ENCODE results near the gene CADPS. TPM values are rescaled to one million over a fixed set of nuclear protein-coding genes. Genes with fewer than 3 reads are reported as not detected.

CADPS gene
- total RNA-seq: 0.45 TPM
- long read RNA-seq: 0 reads

DNA sequence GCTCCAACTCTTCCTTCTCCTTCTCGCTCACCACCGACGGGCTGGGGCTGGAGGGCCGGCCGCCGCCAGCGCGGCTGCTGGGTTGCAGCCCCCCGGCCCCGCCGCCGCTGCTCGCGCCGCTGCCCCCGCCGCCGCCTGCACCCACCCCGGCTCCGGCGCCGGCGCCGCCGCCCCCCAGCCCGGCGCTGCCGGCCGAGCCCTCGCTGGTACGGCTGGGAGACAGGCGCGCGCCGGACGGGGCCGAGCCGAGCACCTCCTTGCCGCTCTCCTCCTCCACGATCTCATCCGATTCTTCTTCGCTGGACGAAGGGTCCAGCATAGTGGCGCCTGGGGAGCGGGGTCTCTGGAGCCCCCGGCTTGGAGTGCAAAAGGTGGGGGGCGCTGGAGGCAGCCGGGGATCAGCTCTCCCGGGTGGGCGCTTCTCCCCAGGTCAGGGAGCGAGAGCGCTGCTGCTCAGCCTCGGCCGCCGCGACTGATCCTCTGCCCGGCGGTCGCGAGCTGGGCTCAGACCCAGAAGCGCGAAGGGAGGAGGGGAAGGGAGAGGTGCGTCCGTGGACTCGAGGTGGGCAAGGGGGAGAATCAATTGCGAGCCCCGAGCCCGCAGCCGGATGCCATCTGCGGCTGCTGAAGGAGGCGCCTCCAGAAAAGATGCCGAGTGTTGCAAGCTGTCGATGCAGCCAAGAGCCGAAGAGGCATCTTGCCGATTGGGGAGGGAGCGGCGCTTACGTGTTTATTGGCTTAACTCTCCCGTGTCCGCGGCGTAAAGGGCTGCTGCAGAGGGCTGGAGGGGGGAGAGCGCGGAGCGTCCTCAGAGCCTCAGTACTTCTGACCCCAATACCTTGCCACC lies at the start of gene CADPS:
CADPS (minus strand) TSS at position 706 of the 847 bp plus-strand sequence; CDS start at position 319, 387 bp downstream.
- no peak for DNase-seq (ENCODE audit: low spot score)

DNA sequence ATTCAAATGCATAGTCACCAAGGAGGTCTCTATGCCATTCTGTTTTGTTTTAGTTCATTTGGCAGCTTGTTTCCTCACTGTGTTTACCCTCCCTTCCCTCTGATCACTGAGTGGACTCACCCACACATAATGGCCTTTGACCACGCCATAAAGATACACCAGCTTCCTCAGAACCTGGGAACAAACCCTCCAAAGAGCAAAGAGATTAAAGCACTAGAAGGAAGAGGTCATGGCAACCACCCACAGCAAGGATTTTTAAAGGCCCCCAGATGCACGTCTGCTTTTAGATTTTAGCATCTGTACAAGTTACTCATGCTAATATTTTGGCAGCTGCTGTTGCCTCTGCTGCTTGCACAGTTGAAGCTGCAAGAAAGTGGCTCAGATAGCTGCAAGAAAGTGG lies 47.9 kb upstream of the CADPS start:
- DNase-seq (ENCODE audit: low spot score): no peak

DNA sequence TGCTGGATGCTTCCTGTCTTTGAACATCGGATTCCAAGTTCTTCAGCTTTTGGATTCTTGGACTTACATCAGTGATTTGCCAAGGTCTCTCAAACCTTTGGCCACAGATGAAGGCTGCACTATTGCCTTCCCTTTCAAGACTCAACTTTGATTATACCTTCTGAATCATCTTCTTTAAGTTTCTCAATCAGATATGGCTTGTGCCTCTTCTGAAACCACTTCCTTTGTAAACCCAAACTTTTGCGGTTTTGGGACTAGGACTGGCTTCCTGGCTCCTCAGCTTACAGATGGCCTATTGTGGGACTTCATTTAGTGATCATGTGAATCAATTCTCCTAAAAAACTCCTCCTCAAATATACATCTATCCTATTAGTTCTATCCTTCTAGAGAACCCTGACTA lies 47.1 kb upstream of the CADPS start:
- DNase-seq (ENCODE audit: low spot score): no peak

DNA sequence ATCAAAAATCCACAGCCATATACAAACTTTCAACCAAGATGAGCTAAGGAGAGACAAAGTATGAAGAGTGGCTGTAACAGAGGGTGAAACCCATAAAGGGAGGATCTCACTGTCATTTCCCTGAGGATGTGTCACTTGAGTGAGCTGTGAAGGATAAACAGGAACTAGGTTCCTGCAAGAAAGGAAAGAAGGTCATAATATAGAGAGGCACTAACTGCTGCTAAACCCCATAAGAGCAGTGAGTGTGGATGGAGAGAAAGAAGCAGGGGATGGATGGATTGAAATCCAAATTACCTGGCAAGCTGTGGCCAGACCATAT lies 45.2 kb upstream of the CADPS start:
- DNase-seq (ENCODE audit: low spot score): no peak

DNA sequence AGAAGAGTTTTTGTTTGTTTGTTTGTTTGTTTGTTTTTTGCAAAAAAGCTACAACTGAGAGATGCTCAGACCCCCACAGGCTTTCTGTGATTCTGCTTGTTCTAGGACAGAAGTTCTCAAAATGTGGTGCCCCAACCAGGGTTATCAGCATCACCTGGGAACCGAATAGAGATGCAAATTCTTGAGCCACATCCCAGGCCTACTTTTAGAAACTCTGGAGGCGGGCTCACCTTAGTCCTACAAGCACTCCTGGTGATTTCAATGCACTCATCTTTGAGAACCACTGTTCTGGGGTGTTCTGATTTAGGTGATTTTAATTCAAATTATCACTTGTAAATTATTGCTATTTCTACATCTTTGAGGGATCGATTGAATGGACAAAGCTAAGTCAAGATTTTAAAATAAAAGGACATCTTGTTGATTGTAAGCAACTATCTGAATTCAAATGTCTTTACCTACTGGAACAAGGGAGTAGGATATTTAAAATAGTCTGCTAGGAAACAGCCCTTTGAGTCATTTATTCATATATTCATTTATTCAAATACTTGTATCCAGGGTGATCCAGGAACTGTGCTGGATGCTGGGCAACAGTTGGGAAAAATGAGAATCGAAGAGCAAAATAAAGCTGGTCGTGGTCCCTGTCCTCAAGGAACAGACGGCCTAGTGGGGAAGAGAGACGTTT lies 44.7 kb upstream of the CADPS start:
- DNase-seq (ENCODE audit: low spot score): no peak

DNA sequence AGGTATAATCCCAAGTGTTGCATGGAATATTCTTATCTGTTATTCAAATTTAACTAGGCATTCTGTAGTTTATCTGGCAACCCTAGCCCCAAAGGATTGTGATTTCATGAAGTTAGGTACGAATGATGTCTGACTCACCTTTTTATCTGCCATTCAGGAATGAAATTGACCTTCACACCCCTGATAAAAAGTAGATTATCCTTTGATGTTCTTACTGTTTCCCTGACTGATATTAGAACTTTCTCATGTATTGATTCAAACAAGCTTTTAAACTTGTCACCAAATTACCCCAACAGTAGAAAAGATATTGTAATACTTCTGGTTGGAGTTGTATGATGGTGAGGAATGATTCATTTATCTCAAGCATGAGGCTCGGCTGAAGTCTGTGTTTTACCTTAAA lies 43.6 kb upstream of the CADPS start:
- no peak for DNase-seq (ENCODE audit: low spot score)

DNA sequence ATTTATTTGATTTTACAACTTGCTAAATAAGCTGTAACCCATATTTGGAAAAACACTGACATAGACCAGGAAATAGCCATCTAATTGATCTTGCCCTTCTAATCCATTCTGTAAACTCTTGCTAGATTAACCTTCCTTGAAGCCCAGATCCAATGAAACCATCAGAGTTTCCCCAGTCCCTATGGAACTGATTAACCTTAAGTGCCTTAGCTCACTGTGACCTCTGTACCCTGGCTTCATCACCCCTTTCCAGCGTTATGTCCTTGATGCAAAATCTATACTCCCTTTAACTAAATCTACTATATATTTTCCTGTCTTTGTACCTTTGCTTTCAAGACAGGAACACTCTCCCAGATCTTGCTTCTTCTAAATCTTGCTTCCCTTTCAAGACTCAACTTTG lies 42.9 kb upstream of the CADPS start:
- DNase-seq (ENCODE audit: low spot score): no peak

DNA sequence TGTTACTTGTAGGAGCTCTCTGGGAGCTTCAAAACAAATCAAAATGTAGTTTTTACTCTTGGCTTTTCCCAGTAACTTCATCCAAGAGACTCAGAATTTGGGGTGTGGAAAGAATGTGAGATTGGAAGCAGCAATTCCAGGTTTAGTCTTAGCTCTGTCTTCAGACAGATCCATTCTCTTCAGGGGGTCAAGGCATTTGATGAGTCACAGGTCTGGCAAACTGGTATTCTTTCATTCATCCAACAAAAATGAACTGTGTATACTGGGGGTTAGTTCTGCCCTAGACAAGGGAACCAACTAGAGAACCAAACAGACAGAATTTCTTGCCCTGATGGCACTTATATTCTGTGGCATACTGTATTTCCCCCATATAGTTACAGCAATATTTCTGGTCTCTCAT lies 36.3 kb upstream of the CADPS start:
- DNase-seq (ENCODE audit: low spot score): no peak

DNA sequence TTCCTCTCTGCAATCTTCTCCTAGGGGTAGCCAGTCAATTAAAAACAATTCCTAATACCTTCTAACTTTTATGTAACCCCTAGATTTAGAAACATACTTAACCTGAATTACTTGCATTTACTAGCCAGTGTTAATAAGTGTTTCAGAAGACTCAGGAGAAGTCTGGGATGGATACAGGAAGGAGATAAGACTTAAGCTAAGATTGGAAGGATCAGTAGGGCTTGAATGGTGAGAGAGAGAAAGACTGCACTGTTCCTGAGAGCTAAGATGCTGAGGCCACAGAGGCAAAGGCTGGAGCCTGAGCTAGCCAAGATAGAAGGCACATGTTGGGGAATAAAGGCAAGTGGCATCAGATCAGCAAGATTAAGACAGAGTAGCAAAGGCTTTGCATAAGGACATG lies 30.1 kb upstream of the CADPS start:
- no peak for DNase-seq (ENCODE audit: low spot score)

DNA sequence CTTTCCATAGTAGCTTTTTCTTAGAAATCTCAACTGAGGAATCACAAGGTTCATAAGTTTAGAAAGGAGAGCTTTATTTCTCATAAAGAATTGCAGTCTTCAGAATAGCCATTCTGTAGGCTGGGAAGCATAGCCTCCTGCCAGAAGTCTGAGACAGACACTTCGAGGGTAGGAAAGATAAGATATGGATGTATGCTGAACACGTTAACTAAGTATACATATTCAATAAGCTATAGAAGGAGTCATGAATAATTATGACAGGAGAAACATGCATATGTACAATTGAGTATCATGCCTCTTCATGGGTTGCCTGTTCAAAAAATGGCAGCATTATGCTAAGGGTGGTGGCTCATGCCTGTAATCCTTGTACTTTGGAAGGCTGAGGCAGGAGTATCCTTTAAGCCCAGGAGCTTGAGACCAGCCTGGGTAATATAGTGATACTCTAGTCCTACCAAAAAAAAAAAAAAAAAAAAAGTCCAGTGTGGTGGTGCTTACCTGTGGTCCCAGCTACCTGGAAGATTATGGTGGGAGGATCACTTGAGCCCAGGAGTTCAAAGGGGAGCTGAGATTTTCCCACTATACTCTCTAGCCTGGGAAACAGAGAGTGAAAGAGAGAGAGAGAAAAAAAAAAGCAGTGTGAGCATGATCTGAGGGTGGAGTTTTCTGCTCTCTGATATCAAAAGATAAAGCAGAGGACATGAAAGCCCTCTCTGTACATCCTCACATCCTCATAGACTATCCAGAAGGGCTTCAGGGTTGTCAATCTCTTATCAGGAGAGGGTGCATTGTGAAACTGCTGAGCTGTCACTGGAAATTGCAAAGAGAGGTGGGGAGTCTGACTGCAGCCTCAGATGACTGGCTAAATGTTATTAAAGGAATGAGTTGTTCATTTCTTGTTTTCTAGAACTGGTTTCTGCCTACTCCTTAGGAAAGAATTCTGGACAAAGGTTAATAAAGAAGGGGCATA lies 23.6 kb upstream of the CADPS start:
- no peak for DNase-seq (ENCODE audit: low spot score)

DNA sequence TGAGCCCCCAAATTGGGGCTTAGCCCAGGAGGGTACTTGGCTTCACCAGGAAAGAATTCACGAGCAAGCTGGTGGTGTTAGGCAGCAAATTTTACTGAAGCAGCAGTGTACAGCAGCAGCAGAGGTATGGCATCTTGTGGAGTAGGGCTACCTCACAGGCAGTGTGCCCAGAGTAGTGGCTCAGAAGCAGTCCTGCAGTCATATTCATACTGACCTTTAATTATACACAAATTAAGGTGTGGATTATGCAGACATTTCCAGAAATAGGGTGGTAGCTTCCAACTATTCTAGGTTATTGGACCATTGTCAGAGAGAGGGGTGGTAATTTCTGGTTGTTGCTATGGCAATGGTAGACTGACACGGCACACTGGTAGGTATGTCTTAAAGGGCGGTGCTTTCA lies 20.7 kb upstream of the CADPS start:
- DNase-seq (ENCODE audit: low spot score): no peak

DNA sequence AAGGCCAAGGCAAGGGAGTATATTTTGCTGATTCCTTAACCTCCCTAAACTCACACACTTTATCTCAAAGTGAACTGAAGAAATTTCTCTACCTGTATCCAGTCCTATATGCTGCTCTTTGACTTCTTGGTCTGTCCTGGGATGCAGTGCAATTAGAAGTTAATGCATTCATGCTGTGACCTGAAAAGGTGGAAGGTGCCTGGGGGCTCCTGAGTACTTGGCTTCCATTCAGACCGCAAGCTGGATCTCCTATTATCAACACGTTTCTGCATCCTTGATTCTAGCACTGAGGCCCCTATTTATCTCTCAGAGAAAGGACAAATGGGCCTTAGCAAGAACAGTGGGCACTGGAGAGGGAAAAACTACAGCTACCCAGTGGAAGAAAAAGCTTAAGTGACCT lies 17.7 kb upstream of the CADPS start:
- no peak for DNase-seq (ENCODE audit: low spot score)

DNA sequence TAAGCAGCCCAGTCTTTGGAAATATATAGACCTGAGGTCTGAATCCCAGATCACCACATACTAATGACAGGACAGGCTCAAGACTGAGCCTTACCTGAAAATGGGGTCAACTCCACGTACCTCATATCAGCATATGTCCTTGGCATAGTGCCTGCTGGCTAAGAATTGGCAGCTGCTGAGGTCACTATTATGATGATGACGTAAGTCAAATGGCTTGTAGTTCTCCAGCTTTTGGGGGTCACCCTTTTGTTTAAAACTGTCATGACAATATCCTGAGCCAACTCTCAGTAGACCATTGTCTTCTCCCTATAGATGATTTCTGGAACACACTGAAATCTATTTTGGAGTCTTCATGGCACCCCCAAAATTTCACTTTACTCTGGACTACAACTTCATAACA lies 16.8 kb upstream of the CADPS start:
- DNase-seq (ENCODE audit: low spot score): no peak

DNA sequence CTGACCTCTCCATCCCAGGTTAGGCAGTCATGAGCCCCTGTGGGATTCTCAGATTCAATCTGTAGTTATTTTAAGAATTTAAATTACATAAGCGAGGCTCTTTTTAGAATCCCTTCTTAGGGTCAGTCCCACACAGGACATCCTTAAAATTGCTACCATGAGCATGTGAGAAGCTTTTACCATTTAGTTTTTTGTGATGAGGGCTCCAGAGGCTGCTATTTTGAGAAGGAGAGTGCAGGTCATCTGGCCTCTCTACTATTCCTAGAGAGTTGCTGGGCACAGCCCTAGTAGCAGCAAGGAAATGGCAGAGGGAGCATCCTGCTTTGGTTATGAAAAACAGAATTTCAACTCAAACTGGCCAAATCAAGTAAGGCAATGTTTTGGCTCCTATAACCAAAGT lies 13.6 kb upstream of the CADPS start:
- no peak for DNase-seq (ENCODE audit: low spot score)

DNA sequence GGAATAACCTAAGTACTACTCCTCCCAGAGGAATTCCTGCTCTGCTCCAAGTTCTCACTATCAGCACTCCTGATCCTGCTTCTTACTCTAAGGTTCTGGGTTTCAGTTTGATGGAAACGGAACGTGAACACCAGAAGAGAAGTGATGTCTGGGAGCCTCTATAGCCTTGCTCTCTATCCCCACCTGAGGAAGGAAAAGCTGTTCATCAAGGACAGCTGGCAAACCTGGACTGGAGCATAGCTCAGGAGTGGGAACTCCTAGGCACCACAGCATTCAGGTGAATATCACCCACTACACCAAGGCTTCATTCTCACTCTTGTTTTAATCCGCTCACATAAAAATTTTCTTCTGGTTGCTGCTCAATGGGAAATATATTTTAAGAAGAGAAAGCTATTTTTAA lies 13.0 kb upstream of the CADPS start:
- no peak for DNase-seq (ENCODE audit: low spot score)

DNA sequence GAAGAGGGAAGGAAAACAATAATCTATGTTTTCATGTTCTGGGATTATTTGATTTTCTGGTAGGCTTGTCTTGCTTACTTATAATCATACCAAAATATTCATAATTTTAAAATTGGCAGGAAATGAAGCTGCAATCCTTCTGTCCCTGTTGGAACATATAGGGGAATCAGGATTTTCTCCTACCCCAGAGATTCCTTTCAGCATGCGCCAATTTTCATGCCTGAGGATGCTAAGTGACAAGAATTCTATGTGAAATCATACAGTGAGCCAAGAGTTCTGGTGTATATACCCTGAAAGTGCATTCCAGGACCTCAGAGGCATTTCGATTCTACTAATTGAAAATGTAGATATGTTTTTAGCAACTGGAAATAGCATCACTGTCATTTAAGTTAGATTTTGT lies 9.9 kb upstream of the CADPS start:
- no peak for DNase-seq (ENCODE audit: low spot score)

DNA sequence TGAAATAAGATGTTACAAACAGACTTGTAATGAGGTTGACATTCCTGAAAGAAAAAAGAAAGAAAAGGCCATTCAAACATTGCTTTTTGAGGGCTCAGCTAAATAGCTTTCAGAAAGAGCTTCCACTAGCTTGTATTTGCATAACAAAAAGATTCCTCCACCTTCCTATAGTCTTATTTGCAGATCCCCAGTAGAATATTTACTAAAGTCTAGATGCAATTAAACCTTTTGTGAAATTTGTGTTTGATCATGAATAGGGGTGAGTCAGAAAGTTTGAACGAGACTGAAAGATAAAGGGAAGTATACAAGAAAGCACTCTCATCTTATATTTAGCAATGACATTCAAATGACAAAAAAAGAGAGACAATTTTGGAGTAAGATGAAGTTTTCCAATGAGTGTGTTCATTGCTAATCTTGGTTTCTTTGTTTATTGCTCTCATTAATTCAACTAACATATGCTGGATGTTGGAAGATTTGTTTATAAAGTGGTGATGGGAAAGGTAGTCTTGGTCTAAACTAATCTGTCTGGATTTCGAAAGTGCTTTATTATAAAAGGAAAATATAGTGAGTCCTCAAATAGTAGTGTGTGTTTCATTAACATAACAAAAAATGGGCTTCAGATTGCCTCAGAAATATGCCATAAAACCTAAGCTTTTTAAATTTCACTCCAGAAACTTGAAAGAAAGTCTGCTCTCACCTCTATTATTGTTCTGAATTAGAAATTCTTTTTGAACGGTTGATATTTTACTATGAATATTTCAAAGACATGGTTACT lies 9.1 kb upstream of the CADPS start:
- no peak for DNase-seq (ENCODE audit: low spot score)

DNA sequence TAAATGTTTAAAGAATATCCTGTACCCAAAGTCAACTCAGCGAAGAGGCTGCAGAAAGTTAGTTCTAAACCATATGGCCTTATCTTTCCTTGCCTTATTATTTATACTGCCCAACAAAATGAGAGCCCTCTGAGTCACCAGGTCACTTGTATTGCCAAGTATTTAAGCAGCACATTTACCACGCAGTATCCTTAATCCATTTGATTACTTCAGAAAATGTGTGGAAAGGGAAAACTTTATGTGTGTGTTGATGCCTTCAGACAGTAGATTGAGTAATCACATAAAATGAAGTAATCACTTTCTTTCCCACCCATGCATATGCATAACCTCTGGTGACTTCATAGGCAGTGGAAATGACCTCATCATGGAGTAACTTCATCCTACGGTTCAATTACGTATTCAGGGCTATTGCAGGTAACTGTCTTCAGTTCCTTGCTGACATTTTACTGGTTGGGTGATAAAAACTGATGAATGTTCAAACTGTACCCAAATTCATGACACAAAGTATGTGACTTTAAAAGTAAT lies 7.5 kb upstream of the CADPS start:
- DNase-seq (ENCODE audit: low spot score): no peak

DNA sequence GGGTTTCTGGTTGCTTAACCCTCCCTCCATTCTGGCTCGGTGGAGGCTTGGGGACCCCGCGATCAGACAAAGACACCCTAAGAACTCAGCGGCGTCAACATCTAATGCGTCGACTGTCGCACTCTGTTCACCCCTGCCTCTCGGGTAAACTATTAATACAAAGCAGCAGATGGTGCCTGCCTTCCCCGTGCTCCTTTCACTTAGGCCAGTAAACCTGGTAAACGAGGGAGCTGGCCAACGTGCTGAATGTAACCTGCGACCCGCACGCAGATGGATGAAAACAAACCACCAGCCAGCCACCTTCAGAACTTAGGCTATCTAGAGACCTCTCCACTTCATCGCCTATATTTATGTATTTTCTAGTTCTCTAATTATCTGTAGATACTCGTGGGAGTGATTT lies 848 bp upstream of the CADPS start:
- no peak for DNase-seq (ENCODE audit: low spot score)

DNA sequence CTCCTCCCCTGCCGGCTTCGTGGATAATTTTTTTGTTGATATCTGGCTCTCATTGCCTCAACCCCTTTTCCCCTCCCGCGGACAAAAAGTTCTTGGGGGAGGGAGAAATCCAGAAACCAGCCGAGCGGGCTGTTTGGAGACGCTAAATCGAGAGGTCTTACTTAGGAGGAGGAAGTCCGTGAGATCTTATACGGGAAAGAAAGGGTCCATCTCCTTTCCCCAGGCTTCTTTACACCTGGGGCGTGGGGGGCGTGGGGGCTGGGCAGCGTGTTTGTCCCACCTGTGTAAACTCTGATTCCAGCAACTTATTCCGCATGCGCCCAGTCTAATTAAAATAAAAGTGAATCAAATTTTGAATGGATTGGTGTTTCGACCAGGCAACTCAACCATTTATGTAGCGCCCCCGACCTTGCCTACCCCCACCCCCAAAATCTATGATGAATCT lies 364 bp upstream of the CADPS start:
- no peak for DNase-seq (ENCODE audit: low spot score)
